8988T (cell line): ENCODE measurements around the gene NGDN.
A peak's percentile ranks its signal among the peaks of the same experiment; 100 is the strongest.
"Not testable (repeated sequence)": the region's sequence is repeated elsewhere in the genome, so short reads cannot be mapped to it uniquely, and the experiment has no call there.

Experiments
- DNase-seq: peaks from one replicate; pipeline ENCODE4 v3.0.0; 2011

NGDN gene, protein sequence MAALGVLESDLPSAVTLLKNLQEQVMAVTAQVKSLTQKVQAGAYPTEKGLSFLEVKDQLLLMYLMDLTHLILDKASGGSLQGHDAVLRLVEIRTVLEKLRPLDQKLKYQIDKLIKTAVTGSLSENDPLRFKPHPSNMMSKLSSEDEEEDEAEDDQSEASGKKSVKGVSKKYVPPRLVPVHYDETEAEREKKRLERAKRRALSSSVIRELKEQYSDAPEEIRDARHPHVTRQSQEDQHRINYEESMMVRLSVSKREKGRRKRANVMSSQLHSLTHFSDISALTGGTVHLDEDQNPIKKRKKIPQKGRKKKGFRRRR

DNA sequence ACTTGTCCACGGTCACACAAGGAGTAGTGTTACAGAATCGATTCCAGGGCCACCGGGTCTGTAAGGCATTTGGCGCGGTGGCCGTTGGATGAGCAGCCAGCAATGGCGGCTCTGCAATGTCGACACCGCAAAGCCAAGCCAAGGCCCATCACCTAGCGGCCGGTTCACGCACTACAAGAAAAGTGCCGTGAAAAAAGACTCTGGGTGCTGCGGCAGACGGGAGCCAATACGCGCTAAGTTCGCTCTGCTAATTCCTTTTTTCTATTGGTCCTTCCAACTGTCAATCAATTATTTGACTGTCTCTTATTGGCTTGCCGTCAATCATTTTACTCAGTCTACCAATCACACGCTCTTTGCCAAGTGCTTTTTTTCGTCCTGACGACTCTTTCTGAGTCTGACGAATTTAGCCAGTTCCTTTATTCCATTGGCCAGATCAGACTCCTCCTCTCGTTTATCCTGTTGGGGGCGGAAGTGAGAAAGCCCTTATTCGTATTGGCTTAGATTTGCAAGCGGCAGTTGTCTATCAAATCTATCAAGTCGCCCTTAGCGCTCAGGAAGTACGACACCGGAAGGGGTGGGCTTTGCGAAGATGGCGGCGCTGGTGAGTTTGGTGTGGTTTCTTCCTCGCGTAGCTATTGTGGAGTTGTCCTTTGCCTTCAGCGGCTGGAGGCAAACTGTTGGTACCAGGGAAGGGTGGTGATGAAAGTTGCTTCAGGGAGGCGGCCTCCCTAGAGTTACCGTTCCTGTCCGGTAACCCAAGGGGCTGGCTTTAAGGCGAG, at the start of gene NGDN:
TSS of gene NGDN (plus strand) at position 577 of the 779 bp plus-strand sequence. CDS start at position 590, 13 bp downstream.
- DNase-seq, result peak; percentile 51

DNA sequence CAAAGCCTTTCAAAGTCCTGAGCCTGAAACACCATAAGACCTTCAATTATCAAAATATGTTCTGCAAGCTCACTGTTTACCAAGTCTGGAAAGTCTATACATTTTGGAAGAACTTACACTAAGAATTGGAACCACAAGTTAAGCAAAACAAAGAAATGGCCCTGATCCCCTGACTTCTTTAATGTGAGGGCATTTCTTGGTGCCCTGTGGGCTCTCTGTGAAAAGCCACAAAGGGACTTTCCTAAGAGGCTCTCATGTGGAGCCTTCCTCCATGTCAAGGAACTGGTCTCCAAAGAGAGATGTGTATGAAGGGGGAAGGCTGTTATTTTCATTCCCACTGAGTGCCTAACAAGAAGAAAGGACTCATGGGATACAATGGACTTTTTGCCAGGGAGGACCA, 47.9 kb upstream of the NGDN start:
- DNase-seq, result no peak

DNA sequence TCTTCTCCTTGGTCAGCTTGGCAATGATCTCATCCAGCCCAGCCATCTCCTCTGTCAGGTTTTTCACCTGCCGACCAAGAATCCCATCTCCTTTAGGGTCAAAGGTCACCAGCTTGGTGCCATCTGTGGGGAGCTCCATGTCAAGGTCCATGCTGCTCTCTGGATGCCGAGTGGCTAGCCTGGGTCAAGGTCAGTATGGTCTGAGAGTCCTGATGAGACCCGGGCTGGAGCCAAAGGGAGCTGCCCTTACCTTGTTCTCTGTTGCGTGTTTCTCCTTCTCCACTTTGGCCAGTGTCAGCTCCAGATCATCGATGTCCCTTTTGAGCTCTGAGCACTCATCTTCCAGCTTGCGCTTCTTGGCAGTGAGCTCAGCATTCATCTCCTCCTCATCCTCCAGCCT, 45.8 kb upstream of the NGDN start:
- DNase-seq, result no peak

DNA sequence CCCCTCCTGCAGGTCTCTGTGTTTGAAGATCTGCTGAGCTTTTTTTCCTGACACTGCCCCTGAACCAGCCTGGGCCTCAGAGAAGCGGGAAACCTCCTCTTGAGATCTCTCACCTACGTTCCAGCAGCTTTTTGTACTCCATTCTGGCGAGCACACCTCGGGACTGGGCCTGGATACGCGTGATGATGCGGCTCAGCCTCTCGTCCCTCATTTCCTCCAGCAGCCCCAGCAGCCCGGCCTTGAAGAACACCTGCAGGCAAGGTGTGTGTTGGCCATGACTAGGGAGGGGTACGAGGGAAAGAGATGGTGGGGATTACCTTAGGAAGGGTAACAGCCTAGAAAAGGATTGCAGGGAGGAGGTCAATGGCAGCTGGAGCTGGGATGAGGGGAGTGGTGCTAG, 44.3 kb upstream of the NGDN start:
- DNase-seq, result no peak

DNA sequence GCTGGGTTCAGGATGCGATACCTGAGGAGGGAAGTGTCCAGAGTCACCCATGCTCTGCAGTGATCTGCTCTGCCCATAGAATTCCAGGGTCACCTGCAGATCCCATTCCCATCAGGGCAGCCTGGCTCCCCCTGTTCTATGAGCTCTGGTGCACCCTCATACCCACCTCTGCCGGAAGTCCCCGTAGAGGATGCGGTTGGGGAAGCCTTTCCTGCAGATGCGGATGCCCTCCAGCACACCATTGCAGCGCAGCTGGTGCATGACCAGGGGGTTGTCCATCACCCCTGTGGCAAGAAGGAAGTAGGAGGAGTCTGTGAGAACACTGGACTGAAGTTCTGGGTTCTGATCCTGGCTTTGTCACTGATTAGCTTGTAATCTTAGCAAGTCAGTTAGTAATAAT, 43.7 kb upstream of the NGDN start:
- not testable (repeated sequence) for DNase-seq

DNA sequence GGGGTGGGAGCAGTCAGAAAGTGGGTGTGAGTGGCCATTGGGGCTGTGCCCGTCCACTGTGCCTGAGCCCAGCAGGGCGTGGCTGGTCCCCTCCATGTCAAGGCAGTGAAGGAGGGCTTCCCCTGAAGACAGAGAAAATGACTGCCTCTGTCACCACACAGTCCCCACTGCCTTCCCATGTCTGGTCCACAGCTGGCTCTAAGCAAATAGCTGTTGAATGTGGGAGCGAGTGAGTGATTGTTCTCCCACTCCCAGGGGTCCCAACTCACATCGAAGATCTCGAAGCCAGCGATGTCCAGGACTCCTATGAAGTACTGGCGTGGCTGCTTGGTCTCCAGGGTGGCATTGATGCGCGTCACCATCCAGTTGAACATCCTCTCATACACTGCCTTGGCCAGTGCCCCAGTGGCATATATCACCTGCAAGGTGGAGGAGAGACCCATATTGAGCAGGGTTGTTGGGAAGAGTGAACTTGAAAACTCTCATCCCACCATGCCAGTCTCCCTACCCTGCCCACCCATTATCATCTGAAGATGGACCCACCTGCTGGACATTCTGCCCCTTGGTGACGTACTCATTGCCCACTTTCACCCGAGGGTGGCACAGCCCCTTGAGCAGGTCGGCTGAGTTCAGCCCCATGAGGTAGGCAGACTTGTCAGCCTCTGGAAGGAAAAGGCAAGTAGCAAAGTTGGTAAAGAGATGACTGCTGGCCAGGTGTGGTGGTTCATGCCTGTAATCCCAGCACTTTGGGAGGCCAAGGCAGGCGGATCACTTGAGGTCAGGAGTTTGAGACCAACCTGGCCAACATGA, 40.6 kb upstream of the NGDN start:
- no peak for DNase-seq

DNA sequence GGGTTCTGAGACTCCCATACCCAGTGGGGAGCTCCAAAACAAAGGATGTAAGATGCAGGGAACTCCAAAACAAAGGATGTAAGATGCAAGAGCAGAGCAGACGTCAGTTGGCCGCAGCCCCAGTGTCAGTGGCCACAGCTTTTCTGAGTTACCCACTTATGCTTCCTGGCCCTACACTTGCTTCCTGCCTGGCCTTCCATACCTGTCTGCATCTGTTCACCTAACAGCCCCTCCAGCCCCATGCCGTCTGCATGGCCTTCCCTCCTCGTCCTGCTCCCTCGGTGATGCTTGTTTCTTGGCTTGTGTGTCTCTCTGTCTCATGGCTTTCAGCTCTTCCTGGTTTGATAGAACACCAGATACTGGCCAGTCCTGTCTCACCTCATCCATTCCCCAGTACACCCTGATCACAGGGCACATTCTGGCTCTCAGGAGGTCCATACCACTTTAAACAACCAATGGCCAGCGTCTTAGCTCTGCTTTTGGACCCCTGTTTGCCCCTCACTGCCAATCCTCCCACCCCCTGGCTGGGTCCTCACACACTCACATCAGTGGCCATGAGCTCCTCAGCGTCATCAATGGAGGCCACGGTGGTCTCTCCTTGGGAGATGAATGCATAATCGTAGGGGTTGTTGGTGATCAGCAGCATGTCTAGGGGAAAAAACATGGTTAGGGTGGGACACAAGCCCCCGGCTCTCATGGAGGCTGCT, 39.3 kb upstream of the NGDN start:
- no peak for DNase-seq

DNA sequence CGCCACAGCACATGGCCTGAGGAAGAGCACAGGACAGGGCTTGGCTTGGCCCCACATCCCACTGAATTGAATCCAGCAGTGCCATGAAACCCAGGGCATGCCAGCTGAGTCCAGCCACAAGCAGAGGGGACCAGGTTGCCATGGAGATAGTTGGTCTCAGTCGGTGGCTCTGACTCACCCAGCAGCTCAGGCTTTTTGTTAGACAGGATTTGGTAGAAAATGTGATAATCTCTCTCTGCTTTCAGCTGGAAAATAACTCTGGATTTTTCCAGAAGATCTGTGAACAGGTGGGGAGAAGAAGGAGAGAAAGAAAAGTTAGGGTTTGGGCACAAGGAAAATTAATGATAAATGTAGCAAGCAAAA, 38.8 kb upstream of the NGDN start:
- DNase-seq, result no peak

DNA sequence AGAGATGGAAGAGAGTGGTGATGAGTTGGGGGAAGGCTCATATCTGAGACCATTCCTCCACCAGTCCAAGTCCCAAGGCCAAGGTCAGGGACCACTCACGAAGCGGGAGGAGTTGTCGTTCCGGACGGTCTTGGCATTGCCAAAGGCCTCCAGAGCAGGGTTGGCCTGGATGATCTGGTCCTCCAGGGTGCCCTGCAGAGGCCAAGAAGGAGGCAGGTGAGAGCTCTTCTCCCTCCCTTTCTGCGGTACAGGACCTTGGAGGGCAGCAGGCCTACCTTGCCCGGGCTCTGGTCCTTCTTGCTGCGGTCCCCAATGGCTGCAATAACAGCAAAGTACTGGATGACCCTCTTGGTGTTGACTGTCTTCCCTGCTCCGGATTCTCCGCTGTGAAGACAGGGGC, 38.0 kb upstream of the NGDN start:
- DNase-seq, result no peak

DNA sequence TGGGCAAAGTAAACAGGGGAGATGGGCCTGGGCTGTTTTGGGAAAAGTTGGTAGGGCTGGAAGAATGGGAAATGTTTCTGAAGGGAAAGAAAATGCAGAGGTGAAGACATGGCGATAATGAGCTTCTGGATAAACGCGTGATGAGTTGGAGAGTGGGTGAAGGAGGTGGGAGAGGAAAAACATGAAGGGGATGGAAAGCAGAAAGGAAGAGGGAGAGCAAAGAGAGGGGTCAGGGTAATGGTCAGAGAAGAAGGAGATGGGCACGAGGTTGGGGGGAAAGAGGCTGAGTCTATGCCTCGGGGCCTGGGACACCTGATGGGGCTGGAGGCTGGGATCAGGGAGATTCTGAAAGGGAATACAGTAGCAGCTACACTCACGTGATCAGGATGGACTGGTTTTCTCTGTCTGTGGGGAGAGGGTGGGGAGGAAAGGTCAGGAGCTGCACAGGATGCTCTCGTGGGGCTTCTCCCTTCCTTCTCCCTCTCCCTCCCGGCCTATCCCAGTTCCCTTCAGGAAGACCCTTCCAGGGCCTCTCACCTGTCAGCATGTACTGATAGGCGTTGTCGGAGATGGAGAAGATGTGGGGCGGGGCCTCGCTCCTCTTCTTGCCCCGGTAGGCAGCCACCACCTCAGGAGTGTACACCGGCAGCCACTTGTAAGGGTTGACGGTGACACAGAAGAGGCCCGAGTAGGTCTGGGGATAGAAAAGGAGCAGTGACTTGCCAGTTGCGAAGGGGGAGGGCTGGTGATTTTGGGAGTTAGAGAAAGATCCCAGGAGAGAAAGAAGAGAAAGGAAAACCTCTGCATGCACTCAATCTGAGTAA, 37.2 kb upstream of the NGDN start:
- no peak for DNase-seq

DNA sequence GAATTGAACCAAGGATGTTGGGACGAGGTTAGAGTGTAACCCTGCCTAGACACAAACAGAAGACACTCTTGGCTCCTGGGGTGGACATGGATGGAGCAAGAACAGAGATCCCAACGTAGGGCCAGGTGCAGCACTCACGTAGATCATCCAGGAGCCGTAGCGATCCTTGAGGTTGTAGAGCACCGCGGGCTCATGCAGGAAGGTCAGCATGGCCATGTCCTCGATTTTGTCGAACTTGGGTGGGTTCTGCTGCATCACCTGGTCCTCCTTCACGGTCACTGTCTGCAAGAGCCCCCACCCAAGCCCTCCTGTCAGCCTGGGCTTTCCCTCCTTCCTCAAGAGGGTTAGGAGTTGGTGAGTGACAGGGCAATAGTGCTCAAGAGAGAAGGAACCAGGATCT, 36.6 kb upstream of the NGDN start:
- no peak for DNase-seq

DNA sequence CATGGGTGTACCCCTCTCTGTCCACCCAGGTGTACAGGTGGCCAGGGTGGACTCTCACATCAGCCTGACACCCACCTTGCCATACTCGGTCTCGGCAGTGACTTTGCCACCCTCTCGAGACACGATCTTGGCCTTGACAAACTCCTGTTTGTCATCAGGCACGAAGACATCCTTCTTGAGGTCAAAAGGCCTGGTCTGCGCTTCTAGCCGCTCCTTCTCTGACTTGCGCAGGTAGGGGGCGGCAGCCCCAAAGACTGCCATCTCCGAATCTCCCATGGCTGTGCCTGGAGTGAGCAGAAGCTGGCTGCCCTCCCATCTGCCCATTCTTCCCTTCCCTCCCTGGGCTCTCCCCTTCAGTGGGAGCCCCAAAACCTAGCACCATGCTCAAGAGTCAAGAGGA, 36.0 kb upstream of the NGDN start:
- DNase-seq, result no peak

DNA sequence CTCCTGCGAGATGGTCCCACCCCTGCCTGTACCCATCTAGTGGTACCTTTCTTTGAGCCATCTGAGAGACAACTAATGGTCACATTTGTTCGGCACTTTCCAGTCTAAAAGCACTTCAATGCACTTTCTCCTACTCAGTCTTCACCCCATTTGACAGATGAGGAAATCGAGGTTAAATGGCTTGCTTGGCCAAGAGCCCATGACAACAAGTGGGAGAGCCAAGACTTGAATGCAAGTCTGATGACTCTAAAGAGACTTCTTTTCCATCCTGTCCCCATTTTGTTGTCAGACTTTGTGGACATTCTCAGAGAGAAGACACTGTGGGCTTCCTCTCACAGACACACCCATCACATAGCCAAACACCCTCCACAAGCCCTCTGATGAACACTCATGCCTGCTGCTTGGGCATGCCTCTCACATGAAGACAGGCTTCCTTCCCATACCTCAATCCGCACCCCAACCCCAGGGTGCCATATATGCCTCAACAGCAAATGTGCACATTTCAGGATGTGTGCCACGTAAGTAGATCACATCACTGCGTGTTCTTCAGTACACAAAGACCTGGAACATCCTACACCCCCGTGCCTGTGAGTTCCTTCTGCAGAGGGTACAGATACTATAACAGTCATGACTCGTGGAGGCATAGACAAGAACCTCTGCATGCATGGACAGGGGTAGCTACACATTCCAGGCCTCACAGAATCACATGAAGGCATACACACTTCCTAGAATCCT, 34.8 kb upstream of the NGDN start:
- DNase-seq, result no peak

DNA sequence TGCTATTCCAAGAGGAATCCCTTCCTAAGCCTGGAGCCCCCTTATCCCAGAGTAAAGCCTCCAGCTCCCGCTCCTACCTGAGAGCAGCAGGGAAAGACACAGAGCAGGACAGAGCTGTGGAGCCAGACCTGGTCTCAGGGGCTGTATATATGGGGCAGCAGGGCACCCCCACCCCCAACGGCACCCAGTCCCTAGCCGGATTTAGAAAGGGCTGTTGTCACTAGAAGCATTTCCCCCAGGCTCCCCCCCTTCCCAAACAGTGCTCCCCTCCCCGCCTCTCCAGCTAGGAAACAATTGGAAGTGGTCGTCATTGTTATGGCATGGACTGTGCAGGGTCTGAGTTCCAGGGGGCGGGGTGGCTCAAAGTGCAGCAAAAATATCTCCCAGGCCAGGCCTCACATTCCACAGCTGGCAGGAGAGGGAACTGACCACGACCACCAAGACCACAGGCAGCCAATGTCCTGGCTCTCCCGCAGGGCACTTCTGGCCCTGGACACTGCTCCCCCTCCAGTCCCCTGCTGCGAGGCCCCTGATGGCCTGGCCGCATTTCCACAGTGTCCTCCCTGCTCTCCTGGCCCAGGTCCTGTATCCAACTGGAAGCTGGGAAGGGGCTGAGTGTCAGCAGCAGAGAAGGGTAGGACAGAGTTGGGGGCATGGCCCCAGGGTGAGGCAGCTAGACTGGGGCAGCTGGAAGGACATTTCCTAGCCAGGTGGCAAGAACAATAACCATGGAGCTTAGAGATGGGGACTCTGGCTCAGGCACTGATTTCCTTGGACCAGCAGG, 33.8 kb upstream of the NGDN start, which contains the start of gene MYH7:
TSS of gene MYH7 (minus strand) at position 118 of the 784 bp plus-strand sequence. CDS start 1,928 bp downstream, outside the sequence.
- DNase-seq, result no peak

DNA sequence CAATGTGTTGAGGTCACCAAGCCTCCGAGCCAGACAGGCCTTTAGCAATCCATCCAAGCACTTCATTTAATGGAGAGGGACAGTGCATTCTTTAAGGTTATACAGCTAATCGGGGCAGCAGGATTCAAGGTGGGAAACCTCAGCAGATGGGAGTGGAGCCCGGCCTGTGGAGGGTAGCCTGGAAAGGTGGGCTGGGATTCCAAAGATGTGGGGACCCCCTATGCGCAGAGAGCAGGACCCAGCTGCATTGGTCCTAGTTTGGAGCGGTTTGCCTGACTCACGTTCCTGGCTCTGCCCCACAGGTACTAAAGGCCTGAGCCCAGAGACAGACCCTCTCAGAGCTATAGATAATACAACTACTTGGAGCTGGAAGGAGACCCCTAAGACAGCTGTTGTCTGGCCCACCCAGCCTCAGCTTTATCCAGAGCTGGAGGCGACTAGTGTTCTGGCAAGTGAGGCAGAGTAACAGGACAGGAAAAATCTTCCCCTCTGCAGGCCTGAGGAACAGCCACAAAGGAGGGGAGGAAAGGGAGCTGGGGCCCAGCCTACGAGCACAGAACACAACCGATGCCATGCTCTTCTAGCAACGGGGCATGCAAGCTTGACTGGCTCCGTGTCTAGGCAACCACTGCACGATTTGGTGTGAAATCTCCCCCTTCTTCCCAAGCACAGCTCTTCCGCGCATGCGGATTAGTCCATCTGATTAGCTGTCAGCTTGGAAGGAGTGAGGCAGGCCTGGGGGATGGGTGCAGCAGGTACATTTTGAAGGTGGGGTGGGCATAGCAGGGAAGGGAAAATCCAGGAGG, 33.0 kb upstream of the NGDN start:
- no peak for DNase-seq

DNA sequence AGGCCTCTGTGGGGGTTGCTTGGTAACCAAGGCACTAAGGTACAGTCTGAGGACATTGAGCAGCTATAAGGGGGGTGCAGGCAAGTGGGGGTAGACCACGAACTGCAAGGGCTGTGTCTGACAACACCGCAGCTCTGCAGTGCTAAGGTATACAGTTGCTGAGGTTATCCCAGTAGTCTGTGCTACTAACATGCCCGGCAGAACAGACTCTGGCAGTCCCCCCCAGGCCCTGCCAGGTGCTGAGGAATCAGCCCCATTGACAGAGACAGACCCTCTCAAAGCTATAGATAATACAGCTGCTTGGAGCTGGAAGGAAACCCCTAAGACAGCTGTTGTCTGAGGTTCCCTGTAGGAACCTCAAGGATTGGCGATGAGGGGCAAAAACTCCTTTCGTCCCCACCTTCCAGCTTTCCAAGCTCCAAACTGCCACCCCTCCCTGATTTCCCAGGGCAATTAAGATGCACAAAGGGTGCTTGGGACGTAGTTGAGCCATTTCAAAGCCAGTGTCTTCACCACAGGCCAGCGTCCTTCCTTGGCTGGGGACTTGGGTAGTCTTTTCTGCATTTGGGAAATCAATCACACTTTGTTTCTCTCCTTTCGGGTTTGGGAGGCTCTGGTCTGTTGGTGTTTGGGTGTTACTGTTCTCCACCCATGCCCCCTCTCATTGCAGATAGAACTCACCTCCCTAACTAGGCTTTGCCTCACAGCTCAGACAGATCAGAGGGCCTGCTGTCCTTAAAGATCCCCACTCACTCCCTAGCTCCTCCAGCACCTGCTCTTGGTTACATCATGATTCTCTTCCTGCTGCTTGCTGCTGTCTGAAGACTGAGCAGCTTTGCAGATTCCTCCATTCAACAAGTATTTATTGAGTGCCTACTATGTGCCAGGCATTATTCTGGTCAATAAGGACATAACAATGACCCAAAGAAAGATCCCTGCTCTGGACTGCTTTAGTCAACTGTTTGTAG, 32.1 kb upstream of the NGDN start:
- DNase-seq, result no peak

DNA sequence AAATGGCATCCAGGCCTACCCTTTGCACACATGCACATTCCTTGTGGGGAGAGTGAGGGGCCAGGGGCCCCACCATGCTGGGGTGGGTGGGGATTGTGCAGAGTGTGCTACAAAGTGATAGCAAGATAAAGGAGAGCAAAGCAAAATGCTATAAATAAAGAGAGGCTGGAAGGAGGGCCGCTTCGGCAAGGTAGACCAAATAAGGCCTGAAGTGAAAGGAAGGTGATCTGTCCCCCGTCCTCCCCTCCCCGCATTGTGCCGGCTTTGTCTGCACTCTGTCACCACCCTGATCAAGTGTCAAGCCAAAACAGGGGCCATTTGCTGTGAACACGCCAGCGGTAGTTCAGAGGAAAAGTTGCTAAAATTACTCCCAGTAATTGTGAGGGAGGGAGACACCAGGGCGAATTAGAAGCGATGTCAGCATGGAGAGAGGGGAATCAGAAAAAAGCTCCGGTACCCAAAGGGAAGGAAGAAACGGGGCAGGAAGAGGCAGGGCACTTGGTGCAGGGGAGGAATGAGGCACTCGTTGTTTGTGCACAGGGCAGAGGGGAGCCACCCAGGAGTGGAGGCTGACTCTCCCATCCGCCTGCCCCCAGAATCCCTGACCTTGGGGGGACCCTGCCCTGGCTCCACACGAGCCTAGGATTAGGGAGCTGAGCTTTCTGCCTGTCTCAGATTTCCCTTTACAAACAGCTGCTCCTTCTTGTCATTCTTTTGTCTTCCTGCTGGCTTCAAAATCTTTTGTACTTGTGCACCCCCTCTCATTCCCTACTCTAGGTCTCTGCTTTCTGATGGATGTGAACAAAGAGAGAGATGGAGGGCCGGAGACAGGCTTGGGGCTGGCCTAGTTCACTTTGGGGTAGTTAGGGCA, 31.2 kb upstream of the NGDN start:
- DNase-seq, result no peak
